Ascending aorta (tissue), 2 donors: ENCODE results near the gene TCF21. TPM values are rescaled to one million over a fixed set of nuclear protein-coding genes. Genes with fewer than 3 reads are reported as not detected.
"Not testable (repeated sequence)": the region's sequence is repeated elsewhere in the genome, so short reads cannot be mapped to it uniquely, and the experiment has no call there.

Source experiments
- DNase-seq, 2 donors: peaks; one replicate each; pipeline ENCODE4 v3.0.0-alpha.2; 2019; ENCODE audit warnings: low spot score in 2 of 2
- H3K27ac ChIP-seq, 2 donors: fragments of 200-600 bp; sonication (generic); one replicate each; pipeline ENCODE4 v1.5.1; 2016 to 2017; ENCODE audit warnings: mild to moderate bottlenecking in 1 of 2
- H3K27me3 ChIP-seq: fragments of 200-600 bp; sonication (generic); one replicate; pipeline ENCODE4 v1.5.1; 2017
- H3K36me3 ChIP-seq, 2 donors: fragments of 200-600 bp; sonication (generic); one replicate each; pipeline ENCODE4 v1.5.1; 2016
- H3K4me1 ChIP-seq, 2 donors: fragments of 200-600 bp; sonication (generic); one replicate each; pipeline ENCODE4 v1.5.1; 2016 to 2017; ENCODE audit warnings: mild to moderate bottlenecking in 1 of 2
- H3K4me3 ChIP-seq, 2 donors: fragments of 200-600 bp; sonication (generic); one replicate each; pipeline ENCODE4 v1.5.1; 2016 to 2017; ENCODE audit warnings: mild to moderate bottlenecking in 1 of 2
- H3K9me3 ChIP-seq, 2 donors: fragments of 200-600 bp; sonication (generic); one replicate each; pipeline ENCODE4 v1.5.1; 2016
- intact Hi-C: fragments of 100-400 bp; cut with DNase I; formaldehyde crosslinking; loops from one replicate; pipeline ENCODE4 v1.15.1; 2023
- total RNA-seq: library from RNA; depleted of rRNA; stranded (reverse); fragments of >200 nt; gene quantifications from one replicate; pipeline ENCODE4 v1.1.0, GENCODE V29; 2016
- TF ChIP-seq, protein P1 (sequence below), 3 experiments: fragments of 200-600 bp in 2 of 3; fragments of 450-650 bp in 1 of 3; sonication (generic) in 2 of 3; IDR thresholded peaks; one replicate each; pipeline ENCODE4 v1.5.1; 2016 to 2019; ENCODE audit warnings: antibody characterized with exemption in 3 of 3, mild to moderate bottlenecking in 1 of 3, moderate library complexity in 1 of 3

TCF21 gene
- total RNA-seq, 1 donor from 2014 or later = 0.32 TPM

DNA sequence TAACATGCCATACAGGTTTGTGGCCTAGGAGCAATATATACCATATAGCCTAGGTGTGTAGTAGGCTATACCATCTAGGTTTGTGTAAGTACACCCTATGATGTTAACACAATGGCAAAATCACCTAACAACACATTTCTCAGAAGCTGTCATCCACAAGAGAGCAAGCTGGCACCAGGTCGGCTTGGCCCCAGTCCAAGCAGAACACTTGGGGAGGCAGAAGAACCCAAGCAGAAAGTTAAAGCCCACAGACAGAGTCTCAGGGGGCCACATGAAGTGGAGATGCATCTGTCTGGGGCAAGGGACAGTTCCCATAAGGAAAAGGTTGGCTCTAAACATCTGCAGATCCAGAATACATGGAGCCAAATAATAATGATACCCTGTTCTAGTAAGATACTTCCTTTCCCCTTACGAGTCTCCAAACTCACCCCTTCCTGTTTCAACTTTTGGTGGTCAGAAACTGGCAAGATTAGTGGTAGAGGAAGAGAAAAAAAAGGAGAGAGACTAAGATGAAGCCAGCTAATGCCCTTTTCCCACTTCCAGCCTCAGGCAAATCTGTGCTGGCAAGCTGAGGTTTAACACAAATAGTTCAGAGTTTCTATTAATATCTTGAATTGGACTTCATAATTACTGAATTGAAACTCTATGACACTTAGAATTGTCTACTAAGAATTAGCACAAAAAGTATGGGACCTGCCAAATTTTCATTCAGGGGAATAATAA lies 29.5 kb downstream of the TCF21 start:
- H3K4me1 ChIP-seq = no peaks in the 10 kb centered on the region
- TF ChIP-seq, protein P1, sequence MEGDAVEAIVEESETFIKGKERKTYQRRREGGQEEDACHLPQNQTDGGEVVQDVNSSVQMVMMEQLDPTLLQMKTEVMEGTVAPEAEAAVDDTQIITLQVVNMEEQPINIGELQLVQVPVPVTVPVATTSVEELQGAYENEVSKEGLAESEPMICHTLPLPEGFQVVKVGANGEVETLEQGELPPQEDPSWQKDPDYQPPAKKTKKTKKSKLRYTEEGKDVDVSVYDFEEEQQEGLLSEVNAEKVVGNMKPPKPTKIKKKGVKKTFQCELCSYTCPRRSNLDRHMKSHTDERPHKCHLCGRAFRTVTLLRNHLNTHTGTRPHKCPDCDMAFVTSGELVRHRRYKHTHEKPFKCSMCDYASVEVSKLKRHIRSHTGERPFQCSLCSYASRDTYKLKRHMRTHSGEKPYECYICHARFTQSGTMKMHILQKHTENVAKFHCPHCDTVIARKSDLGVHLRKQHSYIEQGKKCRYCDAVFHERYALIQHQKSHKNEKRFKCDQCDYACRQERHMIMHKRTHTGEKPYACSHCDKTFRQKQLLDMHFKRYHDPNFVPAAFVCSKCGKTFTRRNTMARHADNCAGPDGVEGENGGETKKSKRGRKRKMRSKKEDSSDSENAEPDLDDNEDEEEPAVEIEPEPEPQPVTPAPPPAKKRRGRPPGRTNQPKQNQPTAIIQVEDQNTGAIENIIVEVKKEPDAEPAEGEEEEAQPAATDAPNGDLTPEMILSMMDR (IDR thresholded peaks at IDR 0.05) = no peak
- H3K9me3 ChIP-seq = no peaks in the 10 kb centered on the region
- H3K27me3 ChIP-seq = no peaks in the 10 kb centered on the region
- H3K4me3 ChIP-seq = no peak overlapping the region
- H3K27ac ChIP-seq = no peak overlapping the region
- H3K36me3 ChIP-seq = no peaks in the 10 kb centered on the region
- no peak for DNase-seq
- intact Hi-C loops = no loop called here

DNA sequence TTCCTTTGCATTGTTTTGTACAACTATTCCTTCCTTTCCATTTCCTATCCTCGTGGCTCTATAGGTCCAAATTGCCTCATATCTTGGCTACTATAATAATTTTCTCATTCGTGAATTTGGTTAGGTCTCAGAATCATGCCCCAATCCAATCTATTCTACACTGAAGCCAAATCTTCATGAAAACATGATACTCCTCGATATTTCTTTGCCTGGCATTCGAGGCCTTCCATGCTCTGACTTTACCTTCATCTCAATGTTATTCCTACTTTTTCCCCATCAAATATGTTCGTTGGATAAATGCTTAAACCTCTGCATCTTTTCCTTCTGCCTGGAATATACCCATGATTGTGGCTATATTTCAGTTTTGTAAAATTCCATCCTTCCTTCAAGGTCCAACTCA lies 30.4 kb downstream of the TCF21 start:
- Histone ChIP-seq H3K4me3 (no peak overlapping the region), H3K36me3 (no peaks in the 10 kb centered on the region), H3K4me1 (no peaks in the 10 kb centered on the region), H3K27me3 (no peaks in the 10 kb centered on the region), H3K9me3 (no peaks in the 10 kb centered on the region), H3K27ac (no peak overlapping the region)
- no peak for DNase-seq
- TF ChIP-seq, protein P1 (IDR thresholded peaks at IDR 0.05) = no peak
- intact Hi-C loops = no loop called here

DNA sequence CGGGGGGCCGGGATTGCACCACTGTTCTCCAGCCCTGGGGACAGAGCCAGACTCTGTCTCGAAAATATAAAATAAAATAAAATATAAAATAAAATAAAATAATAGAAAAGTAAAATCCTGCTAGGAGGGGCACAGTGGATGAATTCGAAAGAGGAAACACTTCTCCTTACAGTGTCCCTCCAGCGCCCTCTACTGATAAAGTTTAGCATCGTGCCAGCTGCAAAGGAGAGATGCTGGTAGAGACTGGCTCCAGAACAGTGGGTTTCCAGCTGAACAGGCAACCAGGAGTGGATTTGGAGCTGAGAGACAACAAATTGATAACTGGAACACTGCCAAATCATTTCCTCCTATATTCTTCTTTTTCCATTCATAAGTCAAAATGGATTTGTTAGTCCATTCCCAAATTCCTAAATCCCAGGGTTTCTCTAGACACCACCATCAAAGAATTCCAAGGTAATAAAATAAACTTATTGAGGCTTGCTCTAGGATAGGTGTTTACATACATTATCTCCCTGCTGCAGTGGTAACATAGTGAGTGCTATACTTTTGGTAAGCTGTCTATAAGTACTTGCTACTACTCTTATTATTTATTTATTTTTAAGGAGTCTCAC lies 32.4 kb downstream of the TCF21 start:
- TF ChIP-seq, protein P1 (IDR thresholded peaks at IDR 0.05) = peak; percentile 50 to 90 (median 85)
- DNase-seq = peak; percentile 43 to 90
- Histone ChIP-seq H3K9me3 (no peaks in the 10 kb centered on the region), H3K36me3 (no peaks in the 10 kb centered on the region), H3K4me3 (peak overlapping the region in 1 of 2 donors; percentile 13), H3K4me1 (no peaks in the 10 kb centered on the region), H3K27me3 (no peaks in the 10 kb centered on the region), H3K27ac (no peak overlapping the region)
- intact Hi-C loops = loop anchor here (1.0 kb wide), 1 partner anchor 352 kb away; no protein-coding TSS in a partner anchor

DNA sequence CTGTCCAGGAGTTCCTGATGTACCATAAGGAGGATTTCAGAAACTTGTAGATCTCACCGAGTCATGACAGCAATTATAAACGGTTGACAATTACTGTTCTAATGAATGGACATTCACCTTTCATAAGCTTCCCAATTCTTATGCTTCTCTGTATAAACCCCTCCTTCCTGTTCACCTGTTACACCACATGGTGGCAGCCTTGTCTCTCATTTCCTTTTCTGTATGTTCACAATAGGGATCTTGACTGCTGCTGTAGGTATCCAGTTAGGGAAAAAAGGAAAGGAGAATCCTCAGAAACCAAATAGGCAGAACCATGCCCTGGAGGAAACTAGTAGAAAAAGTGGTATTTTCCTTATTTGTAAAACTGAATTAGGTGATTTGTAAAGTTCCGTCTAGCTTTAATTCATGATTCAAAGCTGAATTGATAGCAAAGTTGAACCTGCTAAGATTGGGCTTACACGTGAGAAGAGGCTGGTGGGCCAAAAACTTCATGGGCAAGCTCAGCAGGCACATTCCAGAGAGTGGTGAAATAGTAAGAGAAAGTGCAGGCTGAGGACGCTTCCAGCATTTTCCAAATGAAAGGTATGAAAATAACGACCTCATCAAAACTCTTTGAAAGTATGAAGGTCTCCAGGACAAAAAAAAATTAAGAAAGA lies 35.2 kb downstream of the TCF21 start:
- intact Hi-C loops = loop anchor here (1.0 to 2.0 kb wide), 4 partner anchors 29 to 173 kb away; partner anchors contain the start of gene TBPL1
- Histone ChIP-seq H3K9me3 (no peaks in the 10 kb centered on the region), H3K4me3 (no peak overlapping the region), H3K4me1 (no peaks in the 10 kb centered on the region), H3K27me3 (no peaks in the 10 kb centered on the region), H3K27ac (no peak overlapping the region), H3K36me3 (no peaks in the 10 kb centered on the region)
- peak in 1 of 2 donors; percentile 81 for DNase-seq
- TF ChIP-seq, protein P1 (IDR thresholded peaks at IDR 0.05) = peak; percentile 83 to 84 (median 84)

DNA sequence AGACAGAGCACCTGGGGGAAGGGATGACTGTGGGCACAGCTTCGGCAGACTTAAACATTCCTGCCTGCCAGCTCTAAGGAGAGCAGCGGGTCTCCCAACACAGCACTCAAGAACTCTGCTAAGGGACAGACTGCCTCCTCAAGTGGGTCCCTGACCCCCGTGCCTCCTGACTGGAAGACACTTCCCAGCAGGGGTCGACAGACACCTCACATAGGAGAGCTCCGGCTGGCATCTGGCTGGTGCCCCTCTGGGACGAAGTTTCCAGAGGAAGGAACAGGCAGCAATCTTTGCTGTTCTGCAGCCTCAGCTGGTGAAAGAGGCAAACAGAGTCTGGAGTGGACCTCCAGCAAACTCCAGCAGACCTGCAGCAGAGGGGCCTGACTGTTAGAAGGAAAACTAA lies 42.3 kb downstream of the TCF21 start:
- intact Hi-C loops = not testable (repeated sequence)

DNA sequence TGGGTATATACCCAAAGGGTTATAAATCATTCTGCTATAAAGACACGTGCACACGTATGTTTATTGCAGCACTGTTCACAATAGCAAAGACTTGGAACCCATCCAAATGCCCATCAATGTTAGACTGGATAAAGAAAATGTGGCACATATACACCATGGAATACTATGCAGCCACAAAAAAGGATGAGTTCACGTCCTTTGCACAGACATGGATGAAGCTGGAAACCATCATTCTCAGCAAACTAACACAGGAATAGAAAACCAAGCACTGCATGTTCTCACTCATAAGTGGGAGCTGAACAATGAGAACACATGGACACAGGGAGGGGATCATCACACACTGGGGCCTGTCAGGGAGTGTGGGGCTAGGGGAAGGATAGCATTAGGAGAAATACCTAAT lies 47.4 kb downstream of the TCF21 start:
- H3K27me3 ChIP-seq, H3K4me3 ChIP-seq, H3K4me1 ChIP-seq, H3K36me3 ChIP-seq, H3K9me3 ChIP-seq, DNase-seq, intact Hi-C loops, H3K27ac ChIP-seq: not testable (repeated sequence)

More for the DNA sequence above, 42.3 kb downstream of the TCF21 start:
- not testable (repeated sequence) for H3K27me3 ChIP-seq, H3K4me1 ChIP-seq, H3K27ac ChIP-seq, H3K4me3 ChIP-seq, DNase-seq, H3K9me3 ChIP-seq, H3K36me3 ChIP-seq
